Esophagus squamous epithelium (tissue), 5 donors: Measurements from ENCODE around the gene ITGA5. TPM values are rescaled to one million over a fixed set of nuclear protein-coding genes. Genes with fewer than 3 reads are reported as not detected.

Experiments used
- DNase-seq: peaks from one replicate; lab custom pipeline; 2025; lab: John Stamatoyannopoulos, UW
- H3K27ac ChIP-seq, 4 donors: fragments of 200-600 bp; sonication (generic); one replicate each; pipeline ENCODE4 v1.5.1; 2016 to 2019; ENCODE audit warnings: mild to moderate bottlenecking in 1 of 4
- H3K27me3 ChIP-seq, 4 donors: fragments of 200-600 bp; sonication (generic); 1 replicate in 3 of 4; 2 replicates in 1 of 4; pipeline versions ENCODE4 v1.5.1 to v1.6.0; 2017 to 2021; ENCODE audit warnings: antibody characterized with exemption in 1 of 4
- H3K36me3 ChIP-seq, 3 donors: fragments of 200-600 bp; sonication (generic); one replicate each; pipeline ENCODE4 v1.5.1; 2016 to 2019
- H3K4me1 ChIP-seq, 3 donors: fragments of 200-600 bp; sonication (generic); one replicate each; pipeline ENCODE4 v1.5.1; 2017 to 2019
- H3K4me3 ChIP-seq, 4 donors: fragments of 200-600 bp; sonication (generic); 1 replicate in 3 of 4; 2 replicates in 1 of 4; pipeline ENCODE4 v1.5.1; 2016 to 2019; ENCODE audit warnings: mild to moderate bottlenecking in 2 of 4, moderate library complexity in 1 of 4
- H3K9me3 ChIP-seq, 3 donors: fragments of 200-600 bp; sonication (generic); one replicate each; pipeline ENCODE4 v1.5.1; 2016 to 2019
- POLR2A ChIP-seq, 4 donors: fragments of 450-650 bp; IDR thresholded peaks; one replicate each; pipeline ENCODE4 v1.6.1; 2017; ENCODE audit warnings: antibody characterized with exemption in 4 of 4, mild to moderate bottlenecking in 4 of 4, moderate library complexity in 3 of 4
- WGBS, 2 donors: methylation state at CpG; one replicate each; pipeline ENCODE4 v1.1.5; 2018; 5-methylcytosine and 5-hydroxymethylcytosine counted together
- intact Hi-C: fragments of 100-400 bp; cut with DNase I; formaldehyde crosslinking; loops from one replicate; pipeline ENCODE4 v1.15.0; 2022
- total RNA-seq, 4 donors: library from RNA; depleted of rRNA; stranded (reverse); fragments of >200 nt; gene quantifications; one replicate each; pipeline ENCODE4 v1.1.0, GENCODE V29; 2016
- TF ChIP-seq, protein P1 (sequence below), 6 experiments: fragments of 450-650 bp in 4 of 6; fragments of 200-600 bp in 2 of 6; sonication (generic) in 2 of 6; IDR thresholded peaks; one replicate each; pipeline ENCODE4 v1.5.1; 2016 to 2019; ENCODE audit warnings: antibody characterized with exemption in 6 of 6, mild to moderate bottlenecking in 4 of 6, moderate library complexity in 4 of 6
- donor health status: DM: yes; HTN: yes; CAD: no.

Gene ITGA5
- total RNA-seq, 4 donors from 2014 or later, result 7.5 to 112 (median 37.3) TPM

DNA sequence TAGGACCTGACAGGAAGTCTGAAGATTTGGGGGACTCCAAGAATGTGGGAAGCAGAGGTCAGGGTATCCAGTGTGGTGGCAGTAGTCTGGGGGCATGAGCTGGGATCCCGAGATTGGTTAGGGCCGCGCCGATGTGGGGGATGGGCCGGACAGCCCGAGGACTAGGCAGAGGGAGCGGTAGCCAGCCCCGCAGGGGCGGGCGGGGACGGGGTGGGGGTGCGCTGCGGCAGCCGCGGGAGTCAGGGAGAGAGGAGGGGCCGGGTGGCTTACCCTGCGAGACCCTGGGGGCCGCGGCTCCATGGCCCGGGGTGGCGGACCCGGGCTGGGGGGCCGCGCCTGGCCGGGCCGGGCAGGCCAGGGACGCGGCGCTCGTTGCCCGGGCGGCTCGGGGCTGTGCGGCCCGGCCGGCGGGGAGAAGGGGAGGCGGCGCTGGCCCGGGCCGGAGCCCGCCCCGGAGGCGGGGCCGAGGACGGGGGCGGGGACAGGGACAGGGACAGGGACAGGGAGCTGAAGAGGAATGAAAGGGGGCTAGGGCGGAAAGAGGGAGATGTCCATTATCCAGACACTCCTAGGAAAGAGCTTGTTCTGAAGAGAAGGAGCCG lies 40.2 kb downstream of the ITGA5 start:
- H3K9me3 ChIP-seq, result no peaks in the 10 kb centered on the region
- H3K4me1 ChIP-seq, result peaks cover 23 to 85% (median 46%) of the 10 kb centered on the region in 3 donors
- peaks cover 0 to 88% (median 8%) of the 10 kb centered on the region in 3 donors for H3K36me3 ChIP-seq
- intact Hi-C loops, result no loop called here
- no peak for DNase-seq
- peak overlapping the region; percentile 15 to 61 (median 47) for H3K4me3 ChIP-seq
- WGBS, 2 donors, result 23 to 63% methylated on average over 8 to 10 of the region's 49 CpGs
- TF ChIP-seq, protein P1, sequence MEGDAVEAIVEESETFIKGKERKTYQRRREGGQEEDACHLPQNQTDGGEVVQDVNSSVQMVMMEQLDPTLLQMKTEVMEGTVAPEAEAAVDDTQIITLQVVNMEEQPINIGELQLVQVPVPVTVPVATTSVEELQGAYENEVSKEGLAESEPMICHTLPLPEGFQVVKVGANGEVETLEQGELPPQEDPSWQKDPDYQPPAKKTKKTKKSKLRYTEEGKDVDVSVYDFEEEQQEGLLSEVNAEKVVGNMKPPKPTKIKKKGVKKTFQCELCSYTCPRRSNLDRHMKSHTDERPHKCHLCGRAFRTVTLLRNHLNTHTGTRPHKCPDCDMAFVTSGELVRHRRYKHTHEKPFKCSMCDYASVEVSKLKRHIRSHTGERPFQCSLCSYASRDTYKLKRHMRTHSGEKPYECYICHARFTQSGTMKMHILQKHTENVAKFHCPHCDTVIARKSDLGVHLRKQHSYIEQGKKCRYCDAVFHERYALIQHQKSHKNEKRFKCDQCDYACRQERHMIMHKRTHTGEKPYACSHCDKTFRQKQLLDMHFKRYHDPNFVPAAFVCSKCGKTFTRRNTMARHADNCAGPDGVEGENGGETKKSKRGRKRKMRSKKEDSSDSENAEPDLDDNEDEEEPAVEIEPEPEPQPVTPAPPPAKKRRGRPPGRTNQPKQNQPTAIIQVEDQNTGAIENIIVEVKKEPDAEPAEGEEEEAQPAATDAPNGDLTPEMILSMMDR (IDR thresholded peaks at IDR 0.05), result no peak
- peak in 1 of 4 donors; percentile 7 for TF ChIP-seq POLR2A (IDR thresholded peaks at IDR 0.05)
- H3K27ac ChIP-seq, result peak overlapping the region; percentile 56 to 84 (median 78)
- no peaks in the 10 kb centered on the region for H3K27me3 ChIP-seq

DNA sequence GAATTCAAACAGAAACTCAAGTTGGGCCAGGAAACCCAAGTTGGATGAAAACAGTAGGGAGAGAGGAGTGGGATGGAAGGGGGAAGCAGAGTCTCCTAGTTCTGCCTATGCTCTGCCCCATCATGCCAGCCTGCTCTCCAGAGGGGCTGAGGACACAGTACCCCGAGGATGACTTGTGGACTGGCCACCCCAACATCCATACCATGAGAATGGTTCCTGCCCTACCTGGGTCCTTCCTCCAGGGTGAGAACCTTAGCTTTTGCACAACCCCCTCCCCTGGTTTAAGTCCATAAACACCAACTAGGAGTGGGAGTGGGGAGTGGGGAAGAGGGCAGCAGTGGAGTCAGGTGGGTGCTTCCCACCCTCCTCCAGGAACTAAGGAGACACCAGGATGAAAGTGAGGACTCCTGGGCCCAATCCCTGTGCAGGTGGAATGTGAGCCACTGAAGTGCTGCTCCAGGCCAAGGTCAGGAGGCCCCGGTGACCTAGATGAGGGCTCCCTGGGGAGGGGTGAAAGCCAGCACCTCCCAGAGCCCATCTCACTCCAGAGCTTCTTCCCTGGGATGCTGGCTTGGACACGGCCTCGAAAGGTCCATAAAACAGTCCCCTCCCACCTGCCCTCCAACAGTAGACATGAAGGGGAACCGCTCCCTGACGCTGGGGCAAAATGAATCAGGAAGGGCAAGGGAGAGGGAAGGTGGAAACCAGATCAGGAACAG lies 41.1 kb downstream of the ITGA5 start:
- H3K4me3 ChIP-seq, result peak overlapping the region in 3 of 4 donors; percentile 45 to 61 (median 49)
- WGBS, 2 donors, result 85 to 100% methylated on average over 1 to 6 of the region's 6 CpGs
- no peak for DNase-seq
- peaks cover 25 to 85% (median 42%) of the 10 kb centered on the region in 3 donors for H3K4me1 ChIP-seq
- no peak for TF ChIP-seq POLR2A (IDR thresholded peaks at IDR 0.05)
- TF ChIP-seq, protein P1 (IDR thresholded peaks at IDR 0.05), result no peak
- intact Hi-C loops, result no loop called here
- peak overlapping the region; percentile 56 to 84 (median 74) for H3K27ac ChIP-seq
- H3K27me3 ChIP-seq, result no peaks in the 10 kb centered on the region
- peaks cover 0 to 88% (median 8%) of the 10 kb centered on the region in 3 donors for H3K36me3 ChIP-seq
- no peaks in the 10 kb centered on the region for H3K9me3 ChIP-seq

DNA sequence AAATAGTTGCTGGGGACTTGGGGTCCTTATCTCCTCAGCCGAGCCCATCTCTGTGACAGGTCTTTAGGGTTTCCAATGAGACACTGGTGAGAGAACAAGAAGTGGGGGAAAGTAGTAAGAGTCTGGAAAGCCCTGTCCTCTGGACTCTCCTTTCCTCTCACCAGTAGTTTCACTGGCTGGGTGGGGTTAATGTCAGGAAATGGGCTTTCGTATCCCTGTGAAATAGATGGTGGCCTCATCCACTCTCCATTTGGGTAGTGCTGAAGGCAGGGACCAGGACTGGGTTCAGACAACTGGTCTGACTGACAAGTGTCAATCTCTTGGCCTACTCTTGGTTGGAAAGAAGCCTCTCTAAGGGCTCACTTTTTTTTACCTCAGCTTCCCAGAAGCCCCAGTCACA lies 42.1 kb downstream of the ITGA5 start:
- intact Hi-C loops, result no loop called here
- peaks cover 27 to 85% (median 47%) of the 10 kb centered on the region in 3 donors for H3K4me1 ChIP-seq
- no peaks in the 10 kb centered on the region for H3K9me3 ChIP-seq
- H3K27me3 ChIP-seq, result no peaks in the 10 kb centered on the region
- no peak overlapping the region for H3K4me3 ChIP-seq
- peaks cover 0 to 88% (median 12%) of the 10 kb centered on the region in 3 donors for H3K36me3 ChIP-seq
- peak overlapping the region; percentile 54 to 86 (median 80) for H3K27ac ChIP-seq
- DNase-seq, result no peak
- 81 to 91% methylated on average over 2 of the region's 2 CpGs for WGBS, 2 donors
- TF ChIP-seq, protein P1 (IDR thresholded peaks at IDR 0.05), result no peak
- no peak for TF ChIP-seq POLR2A (IDR thresholded peaks at IDR 0.05)

DNA sequence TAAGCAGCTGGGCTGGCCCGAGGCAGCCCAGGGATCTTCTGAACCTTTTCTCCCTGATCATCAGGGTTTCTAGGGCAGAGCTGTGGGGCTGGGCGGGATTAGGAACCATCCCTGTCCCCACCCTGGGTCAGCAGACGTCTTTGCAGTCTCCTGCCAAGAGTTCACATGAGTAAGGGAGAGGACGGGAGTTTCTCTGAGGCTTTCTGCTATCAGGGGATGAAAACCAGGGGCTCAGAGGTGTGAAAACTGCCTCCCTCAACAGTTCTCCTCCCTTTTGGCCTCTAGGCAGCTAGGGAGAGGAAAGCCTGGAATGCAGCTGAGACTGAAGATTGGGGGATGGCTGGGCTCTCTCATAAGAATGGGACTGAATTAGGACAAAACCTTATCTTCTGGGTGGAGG lies 42.5 kb downstream of the ITGA5 start:
- peak overlapping the region; percentile 54 to 86 (median 80) for H3K27ac ChIP-seq
- no peak for DNase-seq
- no peaks in the 10 kb centered on the region for H3K27me3 ChIP-seq
- intact Hi-C loops, result no loop called here
- no peak overlapping the region for H3K4me3 ChIP-seq
- H3K9me3 ChIP-seq, result no peaks in the 10 kb centered on the region
- H3K36me3 ChIP-seq, result peaks cover 0 to 88% (median 12%) of the 10 kb centered on the region in 3 donors
- peaks cover 31 to 90% (median 49%) of the 10 kb centered on the region in 3 donors for H3K4me1 ChIP-seq
- TF ChIP-seq POLR2A (IDR thresholded peaks at IDR 0.05), result peak in 1 of 4 donors; percentile 19
- TF ChIP-seq, protein P1 (IDR thresholded peaks at IDR 0.05), result no peak
- WGBS, 2 donors, result 65 to 69% methylated on average over 2 to 4 of the region's 4 CpGs

DNA sequence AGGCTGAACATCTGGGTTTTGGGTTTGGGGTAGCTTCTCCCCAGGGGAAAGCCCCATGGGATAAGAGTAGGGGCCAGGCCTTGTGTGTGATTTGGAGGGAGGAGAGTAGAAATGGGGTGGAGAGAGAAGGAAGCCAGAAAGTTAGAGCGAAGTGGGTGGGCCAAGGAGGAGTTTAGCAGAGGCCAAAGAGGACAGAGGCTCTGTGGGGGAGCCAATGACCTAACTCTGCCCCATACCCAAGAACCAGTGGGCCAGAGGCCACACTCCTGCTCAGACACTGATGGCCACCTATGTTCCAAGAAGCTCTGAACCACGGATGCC lies 43.8 kb downstream of the ITGA5 start:
- no peak for TF ChIP-seq POLR2A (IDR thresholded peaks at IDR 0.05)
- H3K4me1 ChIP-seq, result peaks cover 41 to 100% (median 58%) of the 10 kb centered on the region in 3 donors
- H3K9me3 ChIP-seq, result no peaks in the 10 kb centered on the region
- peak overlapping the region; percentile 73 to 86 (median 80) for H3K27ac ChIP-seq
- no peak for DNase-seq
- intact Hi-C loops, result no loop called here
- H3K27me3 ChIP-seq, result no peaks in the 10 kb centered on the region
- 62 to 63% methylated on average over 2 of the region's 2 CpGs for WGBS, 2 donors
- peaks cover 0 to 88% (median 12%) of the 10 kb centered on the region in 3 donors for H3K36me3 ChIP-seq
- H3K4me3 ChIP-seq, result no peak overlapping the region
